GM21529 (cell line): Measurements from ENCODE around the gene GPR135.
A peak's percentile ranks its signal among the peaks of the same experiment; 100 is the strongest.

Experiments
- ATAC-seq: cut with Tn5 transposase; IDR thresholded peaks from one replicate; pipeline ENCODE4 v1.9.1; 2021; ENCODE audit not compliant: unreplicated experiment

The GPR135 gene

GRCh38 chr14:59465316-59466135, at the start of gene GPR135:
Gene GPR135, minus strand, starts transcription at chr14:59465380. Its CDS starts 154 bp downstream, at chr14:59465226.
- peak; percentile 27 for ATAC-seq

- no peak for ATAC-seq
These were observed 46.9 kb upstream of the GPR135 start for GRCh38 chr14:59511916-59512575.

GRCh38 chr14:59510966-59511365, 45.8 kb upstream of the GPR135 start:
- ATAC-seq = no peak

- ATAC-seq = no peak
These were observed 44.8 kb upstream of the GPR135 start for GRCh38 chr14:59510001-59510400.

GRCh38 chr14:59509101-59509500, 43.9 kb upstream of the GPR135 start:
- no peak for ATAC-seq

- ATAC-seq = no peak
These were observed 42.5 kb upstream of the GPR135 start for GRCh38 chr14:59507752-59508103.

- peak; percentile 94 for ATAC-seq
These were observed 42.0 kb upstream of the GPR135 start for GRCh38 chr14:59507063-59507751.

- ATAC-seq = no peak
These were observed 38.1 kb upstream of the GPR135 start for GRCh38 chr14:59503256-59503655.

GRCh38 chr14:59500732-59501131, 35.6 kb upstream of the GPR135 start:
- ATAC-seq = no peak

- ATAC-seq = no peak
These were observed 27.2 kb upstream of the GPR135 start for GRCh38 chr14:59492384-59492783.

- ATAC-seq = no peak
These were observed 25.6 kb upstream of the GPR135 start for GRCh38 chr14:59490756-59491155.

- ATAC-seq = peak; percentile 39
These were observed 19.5 kb upstream of the GPR135 start for GRCh38 chr14:59484639-59485175.

- peak; percentile 90 for ATAC-seq
These were observed 18.8 kb upstream of the GPR135 start, which contains the start of the genes JKAMP and L3HYPDH for GRCh38 chr14:59483819-59484638. Gene JKAMP, plus strand, starts transcription at chr14:59484517. Its CDS starts 73 bp downstream, at chr14:59484590. Gene L3HYPDH, minus strand, starts transcription at chr14:59484408. Its CDS starts 92 bp downstream, at chr14:59484316.

GRCh38 chr14:59483363-59483762, 18.2 kb upstream of the GPR135 start:
- no peak for ATAC-seq

- no peak for ATAC-seq
These were observed 17.6 kb upstream of the GPR135 start for GRCh38 chr14:59482541-59483331.

- no peak for ATAC-seq
These were observed 16.8 kb upstream of the GPR135 start for GRCh38 chr14:59481871-59482540.

- ATAC-seq = no peak
These were observed 16.2 kb upstream of the GPR135 start for GRCh38 chr14:59481407-59481806.

- no peak for ATAC-seq
These were observed 15.0 kb upstream of the GPR135 start for GRCh38 chr14:59480166-59480565.

GRCh38 chr14:59478540-59478939, 13.4 kb upstream of the GPR135 start:
- ATAC-seq = no peak
